GM18502 (cell line): ENCODE measurements around the gene ZC3H12A.
"Not testable (repeated sequence)": the region's sequence is repeated elsewhere in the genome, so short reads cannot be mapped to it uniquely, and the experiment has no call there.

Source experiments
- ATAC-seq: cut with Tn5 transposase; IDR thresholded peaks from one replicate; pipeline ENCODE4 v1.9.1; 2021; ENCODE audit warnings: mild to moderate bottlenecking; ENCODE audit not compliant: unreplicated experiment, poor library complexity

The ZC3H12A gene

DNA sequence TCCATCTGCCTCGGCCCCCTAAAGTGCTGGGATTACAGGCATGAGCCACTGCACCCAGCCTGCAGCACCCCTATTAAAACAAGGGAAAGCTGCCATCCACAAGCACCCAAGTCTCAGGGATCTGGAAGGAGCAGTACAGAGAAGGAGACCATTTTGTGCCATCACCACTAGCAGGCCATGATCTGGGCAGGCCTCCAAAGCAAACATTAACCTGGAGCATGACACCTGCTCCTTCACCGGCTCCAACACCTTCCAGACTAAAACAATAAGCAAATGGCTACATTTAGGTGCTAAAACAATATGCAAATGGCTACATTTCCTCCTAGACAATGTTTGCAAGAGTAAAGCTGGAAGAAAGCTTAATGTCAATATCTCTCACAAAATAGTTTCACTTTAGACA lies 23.5 kb downstream of the ZC3H12A start:
- ATAC-seq: no peak

DNA sequence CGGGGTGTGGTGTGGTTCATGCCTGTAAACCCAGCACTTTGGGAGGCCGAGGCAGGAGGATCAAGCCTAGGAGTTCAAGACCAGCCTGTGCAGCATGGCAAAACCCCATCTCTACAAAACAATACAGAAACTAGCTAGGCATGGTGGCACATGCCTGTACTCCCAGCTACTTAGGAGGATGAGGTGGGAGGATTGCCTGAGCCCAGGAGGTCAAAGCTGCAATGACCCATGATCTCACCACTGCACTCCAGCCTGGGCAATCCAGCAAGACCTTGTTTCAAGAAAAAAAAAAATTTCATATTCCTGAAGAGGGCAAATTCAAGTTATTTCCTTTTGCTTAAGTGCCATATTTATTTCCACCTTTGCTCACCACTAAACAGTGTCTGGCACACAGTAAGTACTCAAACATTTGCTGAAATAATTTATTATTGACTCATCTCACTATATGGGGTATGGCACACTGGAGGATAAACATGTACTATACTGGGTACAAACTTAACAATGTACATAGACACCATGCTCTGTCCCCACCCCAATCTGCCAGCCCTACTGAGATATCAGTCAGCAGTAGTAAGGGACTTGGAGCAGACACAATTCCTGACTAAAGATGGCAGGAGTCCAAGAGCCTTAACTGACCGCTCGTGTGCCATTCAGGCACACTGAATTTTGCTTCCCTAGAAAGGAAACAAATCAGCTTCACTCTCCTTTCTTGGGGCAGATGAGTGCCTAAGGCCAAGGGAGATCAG lies 24.7 kb downstream of the ZC3H12A start:
- ATAC-seq: no peak

DNA sequence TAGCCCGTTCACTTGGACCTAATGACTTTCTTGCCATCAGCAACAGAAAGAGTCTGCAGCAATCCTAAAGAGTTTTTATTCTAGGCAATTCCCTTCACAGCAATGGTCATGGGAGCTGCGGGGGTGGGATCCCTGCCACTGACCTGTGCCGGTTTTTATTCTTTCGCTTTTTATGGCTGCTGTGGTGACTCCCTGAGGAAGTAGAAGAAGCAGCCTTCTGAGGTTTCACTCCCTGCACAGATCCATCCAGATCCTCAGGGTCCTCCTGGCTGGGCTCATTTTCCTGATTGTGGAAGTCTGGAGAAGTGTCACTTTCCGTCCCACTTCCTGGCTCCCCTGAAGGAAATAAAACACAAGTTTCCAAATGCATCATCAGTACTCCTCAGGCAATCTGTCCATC lies 27.3 kb downstream of the ZC3H12A start:
- no peak for ATAC-seq

DNA sequence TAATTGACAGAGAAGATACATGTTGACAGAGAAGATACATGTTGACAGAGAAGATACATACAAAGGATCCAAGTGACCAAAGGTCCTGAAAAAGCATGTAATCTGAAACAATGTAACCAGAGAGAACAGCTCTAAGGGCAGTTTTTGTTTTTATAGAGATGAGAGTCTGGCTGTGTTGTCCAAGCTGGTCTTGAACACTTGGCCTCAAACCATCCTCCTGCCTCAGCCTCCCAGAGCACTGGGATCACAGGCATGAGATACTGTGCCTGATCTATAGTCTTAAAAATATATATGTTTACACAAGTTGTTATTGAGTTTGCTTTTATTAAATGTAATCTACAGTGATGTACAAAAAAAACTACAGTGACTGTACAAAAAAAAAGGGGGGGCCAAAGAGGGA lies 27.7 kb downstream of the ZC3H12A start:
- ATAC-seq: no peak

DNA sequence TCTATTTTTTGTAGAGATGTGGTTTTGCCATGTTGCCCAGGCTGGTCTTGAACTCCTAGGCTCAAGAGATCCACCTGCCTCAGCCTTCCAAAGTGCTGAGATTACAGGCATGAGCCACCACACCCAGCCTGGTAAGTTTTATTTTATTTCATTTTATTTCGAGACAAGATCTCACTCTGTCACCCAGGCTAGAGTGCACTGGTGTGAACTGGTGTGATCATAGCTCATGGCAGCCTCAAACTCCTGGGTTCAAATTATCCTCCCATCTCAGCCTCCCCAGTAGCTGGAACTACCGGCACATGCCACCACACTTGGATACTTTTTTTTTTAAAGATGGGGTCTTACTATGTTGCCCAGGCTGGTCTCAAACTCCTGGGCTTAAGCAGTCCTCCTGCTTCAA lies 28.4 kb downstream of the ZC3H12A start:
- not testable (repeated sequence) for ATAC-seq

DNA sequence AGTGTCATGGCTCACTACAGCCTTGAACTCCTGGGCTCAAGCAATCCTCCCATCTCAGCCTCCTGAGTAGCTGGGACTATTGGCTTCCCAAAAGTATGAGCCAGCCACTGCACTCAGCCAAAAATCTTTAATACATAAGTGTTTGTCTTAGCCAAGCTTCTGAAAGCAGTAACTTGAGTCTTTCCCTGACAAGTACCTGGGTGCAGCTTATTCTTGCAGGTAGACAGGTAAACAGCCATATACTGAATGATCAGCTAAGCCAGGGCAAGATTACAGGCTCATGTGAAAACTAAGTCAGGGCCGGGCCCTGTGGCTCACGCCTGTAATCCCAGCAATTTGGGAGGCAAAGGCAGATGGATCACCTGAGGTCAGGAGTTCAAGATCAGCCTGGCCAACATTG lies 32.4 kb downstream of the ZC3H12A start:
- no peak for ATAC-seq

DNA sequence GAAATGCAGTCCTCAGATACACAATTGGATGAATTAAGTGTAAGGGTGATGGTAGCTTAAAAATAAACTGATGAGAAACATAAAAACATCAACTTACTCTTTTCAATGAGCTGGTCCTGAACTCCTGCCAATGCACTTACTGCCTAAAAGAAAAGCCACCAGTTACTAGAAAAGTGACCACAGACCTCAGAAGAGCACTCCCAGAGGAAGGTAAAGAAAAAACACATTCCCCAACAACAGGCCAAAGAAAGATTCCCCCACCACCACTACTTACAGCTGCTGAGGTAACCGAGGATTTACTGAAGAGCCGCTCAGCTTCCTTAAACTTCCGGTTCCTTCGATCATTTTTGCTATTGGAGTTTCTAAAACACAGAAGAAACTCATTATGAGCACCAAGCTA lies 34.8 kb downstream of the ZC3H12A start:
- no peak for ATAC-seq

DNA sequence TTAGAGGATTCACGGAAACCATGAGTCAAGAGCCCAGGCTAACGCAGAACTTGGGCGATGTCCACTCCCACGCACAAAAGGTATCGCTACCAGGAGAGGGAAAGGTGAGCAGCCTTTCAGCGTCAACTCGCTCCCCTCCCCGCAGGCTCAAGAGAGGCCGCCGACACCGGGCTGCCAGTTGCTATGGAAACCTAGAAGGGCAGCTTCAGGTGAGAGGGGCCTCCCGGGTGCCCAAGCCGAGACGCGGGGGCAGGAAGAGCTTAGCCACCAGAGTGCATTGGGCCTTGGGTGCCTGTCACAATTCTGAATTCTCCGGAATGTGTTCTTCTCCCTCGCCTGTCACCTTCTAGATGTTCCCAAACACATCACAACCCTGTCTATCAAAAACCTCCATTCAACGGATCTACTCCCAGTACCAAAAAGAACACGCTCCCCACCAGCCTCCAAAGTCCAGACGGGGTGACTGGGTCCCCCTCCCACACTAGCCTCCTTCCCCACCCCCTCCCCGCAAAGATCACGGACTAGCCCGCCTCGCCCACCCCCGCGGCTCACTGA lies 39.5 kb downstream of the ZC3H12A start:
- ATAC-seq: peak; percentile 32

DNA sequence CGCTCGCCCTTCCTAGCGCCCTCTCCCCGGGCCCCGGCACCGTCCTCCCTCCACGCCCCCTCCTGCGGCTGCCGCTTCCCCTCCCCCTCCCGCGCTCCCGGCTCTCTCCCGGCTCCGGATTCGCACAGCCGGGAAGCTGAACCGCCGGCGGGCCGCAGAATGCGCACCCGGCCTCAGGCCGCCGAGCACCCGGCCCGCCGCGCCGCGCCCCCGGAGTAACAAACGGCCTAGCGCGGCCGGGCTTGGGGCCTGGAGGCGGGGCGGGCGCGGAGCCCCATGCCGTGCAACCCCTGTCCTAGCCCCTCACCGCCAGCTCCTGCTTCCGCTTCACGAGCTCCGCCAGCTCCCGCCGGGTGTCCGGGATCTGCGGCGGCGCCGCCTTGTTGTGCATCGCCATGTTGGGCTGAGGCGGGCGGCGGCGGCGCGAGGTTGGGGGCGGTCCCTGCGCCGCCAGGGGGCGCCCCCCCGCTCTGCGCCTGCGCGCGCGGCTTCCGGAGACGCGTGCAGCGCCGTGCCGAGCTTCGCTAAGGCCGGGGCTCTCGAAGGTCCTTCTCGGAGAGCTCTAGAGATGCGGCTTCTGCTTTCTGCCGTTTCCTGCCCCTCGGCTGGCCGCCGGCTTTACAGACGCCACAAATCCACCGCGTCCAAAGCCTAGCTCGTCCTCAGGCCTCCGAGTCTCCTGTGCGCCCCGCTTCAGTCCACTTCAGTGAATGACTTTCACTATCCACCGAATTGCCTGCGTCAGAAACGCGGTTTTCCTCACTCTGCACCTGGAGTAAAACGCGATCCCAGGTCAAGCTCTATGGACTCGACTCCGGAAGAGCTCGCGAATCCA lies 40.2 kb downstream of the ZC3H12A start, which contains the start of gene MEAF6:
TSS of gene MEAF6 (minus strand) at position 417 of the 835 bp plus-strand sequence. CDS start at position 397, 20 bp downstream.
- peak; percentile 89 for ATAC-seq

DNA sequence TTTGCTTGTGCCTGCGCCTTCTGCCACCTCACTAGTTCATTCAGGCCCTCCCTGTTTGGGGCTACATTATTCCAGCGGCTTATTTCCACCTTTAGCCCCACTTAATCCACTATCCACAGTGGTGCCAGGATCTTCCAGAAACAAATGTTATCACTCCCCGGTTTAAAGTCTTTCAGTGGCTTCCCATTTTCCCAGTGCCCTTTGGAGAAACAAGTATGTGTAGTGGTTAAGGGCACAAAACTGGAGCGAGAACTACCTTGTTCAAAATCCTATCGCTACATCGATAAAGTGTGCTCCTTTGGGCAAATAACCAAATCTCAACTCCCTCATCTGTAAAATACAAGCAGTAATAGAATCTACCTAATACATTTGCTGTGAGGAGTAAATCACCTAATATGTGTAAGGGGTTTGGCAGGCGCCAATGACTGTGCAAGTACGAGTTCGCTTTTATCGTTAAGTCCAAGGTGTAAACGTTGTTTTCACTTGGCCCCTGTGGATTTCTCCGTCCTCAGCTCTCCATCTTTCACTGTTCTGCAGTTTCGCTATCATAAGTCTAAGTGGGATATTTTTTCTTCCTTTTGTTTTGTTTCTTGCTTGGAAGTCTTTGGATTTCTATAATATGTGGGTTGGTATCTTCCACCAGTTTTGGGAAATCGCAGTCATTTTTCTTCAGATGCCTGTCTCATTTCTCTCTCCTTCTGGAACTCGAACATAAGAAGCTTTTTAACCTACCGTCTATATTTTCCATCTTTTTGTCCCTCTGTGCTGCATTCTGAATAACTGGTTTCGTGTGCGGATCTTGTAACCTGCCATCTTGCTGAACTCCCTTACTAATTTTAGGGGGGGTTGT lies 41.0 kb downstream of the ZC3H12A start:
- ATAC-seq: no peak

DNA sequence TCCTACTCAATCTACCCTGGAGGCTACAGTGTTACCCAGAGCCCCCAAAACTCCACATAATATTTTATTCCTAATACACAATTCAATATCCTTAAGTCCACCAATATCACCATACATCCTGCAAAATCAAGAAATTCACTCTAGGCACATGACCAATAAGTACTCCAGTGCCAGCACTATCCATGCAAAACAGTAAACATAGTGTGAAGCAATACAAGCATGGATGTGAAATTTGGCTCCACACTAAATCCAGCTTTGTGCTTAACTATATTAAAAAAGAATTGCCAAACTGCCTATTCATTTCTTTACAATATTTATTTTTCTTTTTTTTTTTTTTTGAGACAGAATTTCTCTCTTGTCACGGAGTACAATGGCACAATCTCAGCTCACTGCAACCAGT lies 43.2 kb downstream of the ZC3H12A start:
- no peak for ATAC-seq

DNA sequence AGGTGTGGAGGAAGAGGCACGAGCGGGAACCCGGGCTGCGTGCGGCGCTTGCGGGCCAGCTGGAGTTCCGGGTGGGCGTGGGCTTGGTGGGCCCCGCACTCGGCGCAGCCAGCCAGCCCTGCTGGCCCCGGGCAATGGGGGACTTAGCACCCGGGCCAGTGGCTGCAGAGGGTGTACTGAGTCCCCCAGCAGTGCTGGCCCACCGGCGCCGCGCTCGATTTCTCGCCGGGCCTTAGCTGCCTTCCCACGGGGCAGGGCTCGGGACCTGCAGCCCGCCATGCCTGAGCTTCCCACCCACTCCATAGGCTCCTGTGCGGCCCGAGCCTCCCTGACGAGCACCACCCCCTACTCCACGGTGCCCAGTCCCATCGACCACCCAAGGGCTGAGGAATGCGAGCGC lies 43.9 kb downstream of the ZC3H12A start:
- not testable (repeated sequence) for ATAC-seq

DNA sequence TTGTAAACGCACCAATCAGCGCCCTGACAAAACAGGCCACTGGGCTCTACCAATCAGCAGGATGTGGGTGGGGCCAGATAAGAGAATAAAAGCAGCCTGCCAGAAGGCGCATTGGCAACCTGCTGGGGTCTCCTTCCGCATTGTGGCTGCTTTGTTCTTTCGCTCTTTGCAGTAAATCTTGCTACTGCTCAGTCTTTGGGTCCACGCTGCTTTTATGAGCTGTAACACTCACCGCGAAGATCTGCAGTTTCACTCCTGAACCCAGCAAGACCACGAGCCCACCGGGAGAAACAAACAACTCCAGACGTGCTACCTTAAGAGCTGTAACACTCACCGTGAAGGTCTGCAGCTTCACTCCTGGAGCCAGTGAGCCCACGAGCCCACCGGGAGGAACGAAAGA lies 44.5 kb downstream of the ZC3H12A start:
- ATAC-seq: not testable (repeated sequence)

DNA sequence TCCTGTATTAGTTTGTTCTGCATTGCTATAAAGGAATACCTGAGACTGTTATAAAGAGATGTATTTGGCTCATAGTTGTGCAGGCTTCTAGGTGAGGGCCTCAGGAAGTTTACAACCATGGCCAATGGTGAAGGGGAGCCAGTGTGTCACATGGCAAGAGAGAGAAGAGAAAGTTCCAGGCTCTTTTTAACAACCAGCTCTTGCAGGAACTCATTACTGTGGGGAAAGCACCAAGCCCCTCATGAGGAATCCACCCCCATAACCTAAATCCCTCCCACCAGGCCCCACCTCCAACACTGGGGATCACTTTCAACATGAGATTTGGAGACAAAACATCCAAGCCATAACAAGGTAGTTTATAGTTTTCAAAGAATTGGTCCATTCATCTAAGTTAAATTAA lies 45.2 kb downstream of the ZC3H12A start:
- no peak for ATAC-seq

DNA sequence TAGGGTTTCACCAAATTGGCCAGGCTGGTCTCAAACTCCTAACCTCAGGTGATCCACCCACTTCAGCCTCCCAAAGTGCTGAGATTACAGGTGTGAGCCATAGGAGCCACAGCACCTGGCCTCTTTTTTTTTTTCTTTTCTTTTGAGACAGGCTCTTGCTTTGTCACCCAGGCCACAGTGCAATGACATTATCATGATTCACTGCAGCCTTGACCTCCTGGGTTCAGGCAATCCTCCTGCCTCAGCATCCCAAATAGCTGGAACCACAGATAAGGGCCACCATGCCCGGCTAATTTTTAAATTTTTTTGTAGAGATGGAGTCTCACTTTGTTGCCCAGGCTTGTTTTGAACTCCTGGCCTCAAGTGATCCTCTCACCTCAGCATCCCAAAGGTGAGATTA lies 55.5 kb downstream of the ZC3H12A start:
- not testable (repeated sequence) for ATAC-seq

DNA sequence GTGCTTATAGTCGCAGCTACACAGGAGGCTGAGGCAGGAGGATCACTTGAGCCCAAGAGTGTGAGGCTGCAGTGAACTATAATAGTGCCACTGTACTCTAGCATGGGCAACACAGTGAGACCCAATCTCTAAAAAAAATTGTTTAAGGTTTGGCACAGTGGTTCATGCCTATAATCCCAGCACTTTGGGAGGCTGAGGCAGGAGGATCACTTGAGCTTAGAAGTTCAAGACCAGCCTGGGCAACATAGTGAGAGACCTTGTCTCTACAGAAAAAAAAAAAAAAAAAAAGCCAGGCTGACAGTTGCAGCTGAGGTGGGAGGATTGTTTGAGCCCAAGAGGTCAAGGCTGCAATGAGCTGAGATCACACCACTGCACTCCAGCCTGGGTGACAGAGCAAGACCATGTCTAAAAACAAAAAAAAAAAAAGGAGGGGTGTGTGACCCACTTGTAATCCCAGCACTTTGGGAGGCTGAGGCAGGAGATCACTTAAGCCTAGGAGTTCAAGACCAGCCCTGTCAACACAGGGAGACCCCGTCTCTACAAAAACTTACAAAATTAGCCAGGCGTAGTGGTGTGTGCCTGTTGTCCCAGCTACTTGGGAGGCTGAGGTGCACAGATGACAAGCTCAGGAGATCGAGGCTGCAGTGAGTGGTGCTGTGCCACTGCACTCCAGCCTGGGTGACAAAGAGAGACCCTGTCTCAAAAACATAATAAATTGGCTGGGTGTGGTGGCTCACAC lies 58.2 kb downstream of the ZC3H12A start:
- not testable (repeated sequence) for ATAC-seq

DNA sequence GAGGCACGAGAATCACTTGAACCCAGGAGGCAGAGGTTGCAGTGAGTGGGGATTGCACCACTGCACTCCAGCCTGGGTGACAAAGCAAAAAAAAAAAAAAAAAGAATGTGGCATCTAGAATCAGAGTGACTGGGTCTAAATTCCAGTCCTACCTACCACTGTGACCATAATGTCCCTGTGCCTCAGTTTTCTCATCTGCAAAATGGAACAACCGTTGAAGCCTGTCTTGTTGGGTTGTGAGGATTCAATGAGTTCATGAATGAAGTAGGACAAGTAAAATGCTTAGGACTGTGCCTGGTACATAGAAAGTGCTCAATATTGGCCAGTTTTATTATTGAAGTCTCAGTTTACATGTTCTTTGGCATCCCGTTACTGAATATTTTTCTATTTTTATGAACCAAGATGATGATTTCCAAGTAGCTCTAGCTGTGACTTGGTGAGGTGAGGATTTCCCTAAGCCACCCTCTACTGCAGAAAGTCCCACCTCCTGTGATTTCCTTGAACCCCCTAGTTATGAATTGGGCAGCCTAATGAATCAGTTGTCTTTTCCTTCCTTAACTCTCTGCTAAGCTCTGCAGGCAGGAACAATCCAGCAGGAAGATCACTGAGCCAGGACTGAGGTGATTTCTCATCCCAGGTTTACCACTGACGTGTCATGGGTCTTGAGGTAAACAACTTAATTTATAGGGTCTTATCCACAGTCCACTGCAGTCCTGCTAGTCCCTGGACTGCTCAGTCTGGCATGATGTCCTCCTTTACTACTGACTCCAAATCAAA lies 59.1 kb downstream of the ZC3H12A start:
- no peak for ATAC-seq
